Measurements from ENCODE around the gene CAVIN2. TPM values are rescaled to one million over a fixed set of nuclear protein-coding genes. Genes with fewer than 3 reads are reported as not detected.
A peak's percentile ranks its signal among the peaks of the same experiment; 100 is the strongest.

The CAVIN2 gene, protein sequence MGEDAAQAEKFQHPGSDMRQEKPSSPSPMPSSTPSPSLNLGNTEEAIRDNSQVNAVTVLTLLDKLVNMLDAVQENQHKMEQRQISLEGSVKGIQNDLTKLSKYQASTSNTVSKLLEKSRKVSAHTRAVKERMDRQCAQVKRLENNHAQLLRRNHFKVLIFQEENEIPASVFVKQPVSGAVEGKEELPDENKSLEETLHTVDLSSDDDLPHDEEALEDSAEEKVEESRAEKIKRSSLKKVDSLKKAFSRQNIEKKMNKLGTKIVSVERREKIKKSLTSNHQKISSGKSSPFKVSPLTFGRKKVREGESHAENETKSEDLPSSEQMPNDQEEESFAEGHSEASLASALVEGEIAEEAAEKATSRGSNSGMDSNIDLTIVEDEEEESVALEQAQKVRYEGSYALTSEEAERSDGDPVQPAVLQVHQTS
- 171 and 202 TPM in 2 replicates for total RNA-seq
- polyA plus RNA-seq = 210 and 260 TPM in 2 replicates
- 295 and 361 TPM in 2 replicates for polyA plus RNA-seq (2011; cell fraction: cytosol; rRNA removed)
- polyA plus RNA-seq (2011; cell fraction: nucleus; rRNA removed) = 236 and 302 TPM in 2 replicates
- polyA plus RNA-seq (2012) = 209 and 239 TPM in 2 replicates
- 336 and 384 TPM in 2 replicates for polyA minus RNA-seq
- polyA minus RNA-seq (2011; cell fraction: cytosol; rRNA and poly(A)+ RNA removed) = not detected
- polyA minus RNA-seq (2011; cell fraction: nucleus; rRNA and poly(A)+ RNA removed) = 217 and 316 TPM in 2 replicates
- Bru-seq, nascent RNA = percentile 99 among the genes with signal in this experiment
- percentile 91 among the genes with signal in this experiment for BruChase-seq, experiment 1, labeled RNA remaining after a 6-hour chase
- percentile 97 among the genes with signal in this experiment for BruChase-seq, experiment 2, labeled RNA remaining after a 2-hour chase
- long read RNA-seq, transcript CAVIN2-201 (2 exons, 3,229 nt) = major isoform, 925 of 959 reads
- long read RNA-seq, partial matches to known transcripts = 0 of 959 reads
- long read RNA-seq, other reads (novel, unspliced or antisense) = 34 of 959 reads

DNA sequence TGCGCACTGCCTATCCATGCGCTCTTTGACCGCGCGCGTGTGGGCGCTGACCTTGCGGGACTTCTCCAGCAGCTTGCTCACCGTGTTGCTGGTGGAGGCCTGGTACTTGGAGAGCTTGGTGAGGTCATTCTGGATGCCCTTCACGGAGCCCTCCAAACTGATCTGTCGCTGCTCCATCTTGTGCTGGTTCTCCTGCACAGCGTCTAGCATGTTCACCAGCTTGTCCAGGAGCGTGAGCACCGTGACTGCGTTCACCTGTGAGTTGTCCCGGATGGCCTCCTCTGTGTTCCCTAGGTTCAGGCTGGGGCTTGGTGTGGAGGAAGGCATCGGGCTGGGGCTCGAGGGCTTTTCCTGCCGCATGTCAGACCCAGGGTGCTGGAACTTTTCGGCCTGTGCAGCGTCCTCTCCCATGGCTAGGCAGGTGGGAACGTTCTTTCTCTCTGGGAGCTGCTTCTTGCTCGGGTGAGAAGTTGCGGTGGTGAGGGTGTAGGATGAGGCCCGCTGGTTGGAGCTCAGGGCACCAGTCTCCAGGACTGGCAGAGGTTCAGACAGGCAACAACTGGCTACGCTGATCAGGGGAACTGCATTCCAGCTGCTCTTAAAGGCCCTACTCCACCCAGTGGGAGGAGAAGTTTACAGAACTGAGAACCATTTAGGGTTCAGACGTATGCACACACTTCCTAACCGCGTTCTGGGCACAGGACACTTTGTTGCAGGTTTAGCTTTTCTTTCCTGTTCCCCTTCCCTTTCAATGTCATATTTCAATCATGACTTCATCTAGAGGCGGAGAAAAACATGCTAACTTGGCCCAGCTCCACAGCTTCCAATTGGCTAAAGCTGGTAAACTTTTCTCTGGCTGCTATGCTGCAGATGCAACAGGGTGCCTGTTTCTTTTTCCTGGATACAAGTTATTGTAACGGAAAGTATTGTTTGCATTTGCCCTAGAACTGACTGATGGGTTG is at the start of gene CAVIN2:
Gene CAVIN2, minus strand, starts transcription at position 574 of the 962 bp plus-strand sequence. Its CDS starts 163 bp downstream, at position 411.
- intact Hi-C loops (cut with micrococcal nuclease) (loop anchor here (1.0 to 5.0 kb wide), 10 partner anchors 11 to 349 kb away; partner anchors contain the start of gene NABP1), dilution Hi-C loops (cut with MboI; ENCODE audit: extremely low pct_ligation_motif_present, low sequenced_read_pairs) (no loop called here)
- Histone ChIP-seq H3K4me3 (replicated peaks in 1 of 3; ENCODE audit: insufficient read depth in 1 of 3, low read depth in 1 of 3, low read length in 3 of 3) (peak within 1 kb of the TSS; percentile 82 to 99 (median 95)), H3K9me1 (replicated peaks; ENCODE audit: control insufficient read depth, extremely low read depth, insufficient read depth, low read length) (no peaks in the 10 kb centered on the region), H3K79me2 (ENCODE audit: control insufficient read depth, insufficient read depth, low read length) (peaks cover 51% of the 10 kb centered on the region), H3K9ac (replicated peaks; ENCODE audit: extremely low read depth, insufficient read depth, low read length) (peak within 1 kb of the TSS; percentile 92), H3K27ac (ENCODE audit: insufficient read depth, low read depth, low read length) (peak within 1 kb of the TSS; percentile 76), H3K9me3 (replicated peaks; ENCODE audit: control insufficient read depth, insufficient read depth, low read length) (no peaks in the 10 kb centered on the region), H3K4me2 (ENCODE audit: insufficient read depth, low read length) (peak within 1 kb of the TSS; percentile 96), H3K36me3 (ENCODE audit: control insufficient read depth in 2 of 2, extremely low read depth in 1 of 2, insufficient read depth in 2 of 2, low read length in 2 of 2) (peaks cover 6 to 7% of the 10 kb centered on the region in 2 experiments), H3K4me1 (ENCODE audit: control insufficient read depth, extremely low read depth, insufficient read depth, low read length) (peaks cover 21% of the 10 kb centered on the region), H3K27me3 (ENCODE audit: control insufficient read depth in 2 of 2, insufficient read depth in 2 of 2, low read length in 2 of 2) (no peaks in the 10 kb centered on the region), H2AFZ (ENCODE audit: low read depth, low read length) (peak within 1 kb of the TSS; percentile 1), H4K20me1 (replicated peaks; ENCODE audit: control insufficient read depth, extremely low read depth, insufficient read depth, low read length) (no peaks in the 10 kb centered on the region)
- TF ChIP-seq GATA2 (IDR thresholded peaks at IDR 0.05; ENCODE audit: insufficient read depth, insufficient read length, low read depth, low read length) (peak; percentile 42), POLR2AphosphoS5 (IDR thresholded peaks at IDR 0.05; ENCODE audit: insufficient read depth, low read depth, low read length) (peak; percentile 96), POLR2A (IDR thresholded peaks at IDR 0.05; ENCODE audit: low read depth, low read length) (peak; percentile 98), MYC (IDR thresholded peaks at IDR 0.05; ENCODE audit: low read depth, low read length) (no peak), FOS (IDR thresholded peaks at IDR 0.05; ENCODE audit: borderline replicate concordance, insufficient read depth, low read length) (peak; percentile 59), JUN (IDR thresholded peaks at IDR 0.05; ENCODE audit: borderline replicate concordance, insufficient read depth, insufficient read length, low read depth) (peak; percentile 89), EZH2 (IDR thresholded peaks at IDR 0.05; ENCODE audit: borderline replicate concordance, low read depth, low read length, severe bottlenecking) (no peak)
- TF ChIP-seq, protein P1, sequence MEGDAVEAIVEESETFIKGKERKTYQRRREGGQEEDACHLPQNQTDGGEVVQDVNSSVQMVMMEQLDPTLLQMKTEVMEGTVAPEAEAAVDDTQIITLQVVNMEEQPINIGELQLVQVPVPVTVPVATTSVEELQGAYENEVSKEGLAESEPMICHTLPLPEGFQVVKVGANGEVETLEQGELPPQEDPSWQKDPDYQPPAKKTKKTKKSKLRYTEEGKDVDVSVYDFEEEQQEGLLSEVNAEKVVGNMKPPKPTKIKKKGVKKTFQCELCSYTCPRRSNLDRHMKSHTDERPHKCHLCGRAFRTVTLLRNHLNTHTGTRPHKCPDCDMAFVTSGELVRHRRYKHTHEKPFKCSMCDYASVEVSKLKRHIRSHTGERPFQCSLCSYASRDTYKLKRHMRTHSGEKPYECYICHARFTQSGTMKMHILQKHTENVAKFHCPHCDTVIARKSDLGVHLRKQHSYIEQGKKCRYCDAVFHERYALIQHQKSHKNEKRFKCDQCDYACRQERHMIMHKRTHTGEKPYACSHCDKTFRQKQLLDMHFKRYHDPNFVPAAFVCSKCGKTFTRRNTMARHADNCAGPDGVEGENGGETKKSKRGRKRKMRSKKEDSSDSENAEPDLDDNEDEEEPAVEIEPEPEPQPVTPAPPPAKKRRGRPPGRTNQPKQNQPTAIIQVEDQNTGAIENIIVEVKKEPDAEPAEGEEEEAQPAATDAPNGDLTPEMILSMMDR (IDR thresholded peaks at IDR 0.05; ENCODE audit: extremely low read depth in 1 of 2, insufficient read depth in 1 of 2, low read depth in 1 of 2, low read length in 2 of 2) = peak in 1 of 2 donors; percentile 17
- TF ChIP-seq, protein P2, sequence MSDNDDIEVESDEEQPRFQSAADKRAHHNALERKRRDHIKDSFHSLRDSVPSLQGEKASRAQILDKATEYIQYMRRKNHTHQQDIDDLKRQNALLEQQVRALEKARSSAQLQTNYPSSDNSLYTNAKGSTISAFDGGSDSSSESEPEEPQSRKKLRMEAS (IDR thresholded peaks at IDR 0.05; ENCODE audit: insufficient read depth, insufficient read length) = peak; percentile 49
- BruUV-seq (replicated peaks) = TSS peak; percentile 41
- ChIA-PET CTCF (interaction anchor here (0.9 to 13.9 kb wide), 15 partner anchors 10 to 349 kb away, joined by 3 to 186 read pairs (median 4); partner anchors contain the start of gene TMEFF2), POLR2A (interaction anchor here (0.6 to 3.6 kb wide), 19 partner anchors 8 to 316 kb away, joined by 3 to 43 read pairs (median 4); partner anchors contain the start of gene NABP1)
- FAIRE-seq (peak; percentile 96), DNase-seq (ENCODE audit: low read depth, low spot score) (peak; percentile 100)
